OCI-LY7 (cell line): ENCODE data around the gene ITSN2.

Experiments used
- CTCF ChIP-seq: fragments of 200-600 bp; sonication (generic); conservative IDR thresholded peaks from 2 replicates; pipeline ENCODE4 v1.5.1; 2014; ENCODE audit warnings: mild to moderate bottlenecking, antibody characterized with exemption, low read length, moderate library complexity, mixed read lengths
- EZH2phosphoT487 ChIP-seq: fragments of 200-600 bp; sonication (generic); IDR thresholded peaks from 2 replicates; pipeline ENCODE4 v1.6.1; 2018; ENCODE audit warnings: low read depth, borderline replicate concordance, mild to moderate bottlenecking, mixed run types, antibody characterized with exemption, low read length, moderate library complexity, mixed read lengths

DNA sequence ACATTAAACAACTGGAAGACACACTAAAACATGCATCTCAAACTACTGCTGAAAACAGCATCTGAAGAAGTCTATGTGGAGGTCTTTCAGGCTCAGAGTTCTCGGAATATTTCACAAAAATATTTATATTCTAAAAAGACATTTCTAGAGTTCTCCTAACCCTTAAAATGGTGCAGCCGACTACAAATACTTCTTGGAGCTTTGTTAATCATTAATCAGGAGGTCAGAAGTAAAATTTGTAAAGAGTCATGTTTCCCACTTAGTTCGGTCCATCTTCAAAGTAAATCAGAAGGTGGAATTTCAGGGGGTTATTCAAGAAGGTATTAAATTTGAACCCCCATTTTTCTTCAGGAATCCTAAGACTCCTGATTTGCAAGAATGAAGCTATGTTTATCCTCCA is 112.7 kb downstream of the ITSN2 start:
- TF ChIP-seq CTCF: no peak
- TF ChIP-seq EZH2phosphoT487: no peak
